ENCODE measurements around the gene LAMA3. TPM values are rescaled to one million over a fixed set of nuclear protein-coding genes. Genes with fewer than 3 reads are reported as not detected.

Gene LAMA3
- total RNA-seq, 1 experiment from 2014 or later: 34.6 TPM

DNA sequence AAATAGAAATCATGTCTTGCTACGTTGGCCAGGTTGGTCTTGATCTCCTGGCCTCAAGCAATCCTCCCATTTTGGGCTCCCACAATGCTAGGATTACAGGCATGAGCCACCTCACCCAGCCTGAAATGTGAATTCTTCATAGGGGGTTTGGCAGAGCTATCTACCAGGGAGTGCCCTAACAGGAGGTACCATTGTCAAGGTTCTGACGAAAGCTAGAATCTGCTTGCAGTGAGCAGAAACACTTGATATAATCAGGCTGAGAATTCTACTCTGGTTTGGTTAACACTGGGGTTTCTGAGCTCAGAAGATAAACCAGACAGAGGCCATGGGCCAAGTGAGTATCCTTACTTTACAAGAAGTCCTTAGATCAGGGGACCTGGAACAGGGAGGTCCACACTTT is 7.2 kb upstream of the LAMA3 start:
- Histone ChIP-seq H3K4me3 (ENCODE audit: low read depth, low read length) (no peak overlapping the region), H3K36me3 (ENCODE audit: control insufficient read depth, insufficient read depth, low read length) (no peaks in the 10 kb centered on the region), H3K9me3 (no peaks in the 10 kb centered on the region), H3K27me3 (replicated peaks; ENCODE audit: control insufficient read depth, insufficient read depth, low read length) (no peaks in the 10 kb centered on the region), H3K4me1 (peaks cover 6% of the 10 kb centered on the region; the same call in 1 of the 2 replicates)
- ChIA-PET POLR2A (no interaction called here), CTCF (no interaction called here)
- Mint-ChIP-seq H3K27me3 (ENCODE audit: insufficient read depth, unreplicated experiment) (no peaks in the 10 kb centered on the region), H3K4me3 (ENCODE audit: unreplicated experiment) (no peak overlapping the region), H3K9me3 (ENCODE audit: unreplicated experiment) (no peaks in the 10 kb centered on the region), H3K36me3 (ENCODE audit: insufficient read depth, unreplicated experiment) (no peaks in the 10 kb centered on the region), H3K27ac (ENCODE audit: unreplicated experiment) (no peak overlapping the region), H3K4me1 (ENCODE audit: low read depth, unreplicated experiment) (no peaks in the 10 kb centered on the region)
- TF ChIP-seq, protein P1, sequence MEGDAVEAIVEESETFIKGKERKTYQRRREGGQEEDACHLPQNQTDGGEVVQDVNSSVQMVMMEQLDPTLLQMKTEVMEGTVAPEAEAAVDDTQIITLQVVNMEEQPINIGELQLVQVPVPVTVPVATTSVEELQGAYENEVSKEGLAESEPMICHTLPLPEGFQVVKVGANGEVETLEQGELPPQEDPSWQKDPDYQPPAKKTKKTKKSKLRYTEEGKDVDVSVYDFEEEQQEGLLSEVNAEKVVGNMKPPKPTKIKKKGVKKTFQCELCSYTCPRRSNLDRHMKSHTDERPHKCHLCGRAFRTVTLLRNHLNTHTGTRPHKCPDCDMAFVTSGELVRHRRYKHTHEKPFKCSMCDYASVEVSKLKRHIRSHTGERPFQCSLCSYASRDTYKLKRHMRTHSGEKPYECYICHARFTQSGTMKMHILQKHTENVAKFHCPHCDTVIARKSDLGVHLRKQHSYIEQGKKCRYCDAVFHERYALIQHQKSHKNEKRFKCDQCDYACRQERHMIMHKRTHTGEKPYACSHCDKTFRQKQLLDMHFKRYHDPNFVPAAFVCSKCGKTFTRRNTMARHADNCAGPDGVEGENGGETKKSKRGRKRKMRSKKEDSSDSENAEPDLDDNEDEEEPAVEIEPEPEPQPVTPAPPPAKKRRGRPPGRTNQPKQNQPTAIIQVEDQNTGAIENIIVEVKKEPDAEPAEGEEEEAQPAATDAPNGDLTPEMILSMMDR (IDR thresholded peaks at IDR 0.05; ENCODE audit: insufficient read depth in 1 of 2, low read depth in 1 of 2, low read length in 1 of 2, severe bottlenecking in 1 of 2, unreplicated experiment in 1 of 2): no peak
- BruUV-seq (replicated peaks): no TSS peak
- intact Hi-C loops (cut with micrococcal nuclease; ENCODE audit: unreplicated experiment): loop anchor here (5.0 kb wide), 1 partner anchor 55 kb away; no protein-coding TSS in a partner anchor
- DNase-seq: no peak

DNA sequence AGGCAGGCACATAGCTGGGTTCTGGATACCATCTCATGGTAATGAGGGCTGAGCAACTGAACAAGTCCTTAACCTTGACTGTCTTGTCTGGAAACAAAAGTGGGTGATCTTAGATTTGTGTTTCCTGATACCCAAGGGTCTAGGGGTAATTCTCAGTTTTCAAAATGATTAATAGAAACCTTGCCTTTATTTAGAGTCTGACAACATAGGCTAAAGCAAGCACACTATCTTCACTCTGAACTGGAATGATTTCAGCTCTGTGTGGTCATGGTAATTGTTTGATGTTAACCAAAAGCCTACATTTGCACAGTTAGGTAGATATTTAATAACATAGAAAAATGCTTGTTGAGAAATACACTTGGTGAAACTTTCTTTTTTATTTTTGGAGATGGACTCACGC is 6.8 kb upstream of the LAMA3 start:
- Histone ChIP-seq H3K4me3 (ENCODE audit: low read depth, low read length) (no peak overlapping the region), H3K27me3 (replicated peaks; ENCODE audit: control insufficient read depth, insufficient read depth, low read length) (no peaks in the 10 kb centered on the region), H3K4me1 (peaks cover 6% of the 10 kb centered on the region; the same call in 1 of the 2 replicates), H3K9me3 (no peaks in the 10 kb centered on the region), H3K36me3 (ENCODE audit: control insufficient read depth, insufficient read depth, low read length) (no peaks in the 10 kb centered on the region)
- TF ChIP-seq, protein P1 (IDR thresholded peaks at IDR 0.05; ENCODE audit: insufficient read depth in 1 of 2, low read depth in 1 of 2, low read length in 1 of 2, severe bottlenecking in 1 of 2, unreplicated experiment in 1 of 2): no peak
- Mint-ChIP-seq H3K36me3 (ENCODE audit: insufficient read depth, unreplicated experiment) (no peaks in the 10 kb centered on the region), H3K4me1 (ENCODE audit: low read depth, unreplicated experiment) (no peaks in the 10 kb centered on the region), H3K27ac (ENCODE audit: unreplicated experiment) (no peak overlapping the region), H3K27me3 (ENCODE audit: insufficient read depth, unreplicated experiment) (no peaks in the 10 kb centered on the region), H3K4me3 (ENCODE audit: unreplicated experiment) (no peak overlapping the region), H3K9me3 (ENCODE audit: unreplicated experiment) (no peaks in the 10 kb centered on the region)
- BruUV-seq (replicated peaks): no TSS peak
- DNase-seq: no peak
- ChIA-PET POLR2A (no interaction called here), CTCF (no interaction called here)
- intact Hi-C loops (cut with micrococcal nuclease; ENCODE audit: unreplicated experiment): loop anchor here (5.0 kb wide), 1 partner anchor 55 kb away; no protein-coding TSS in a partner anchor

GRCh38 chr18:23683155-23683554 is 6.1 kb upstream of the LAMA3 start:
- no TSS peak for BruUV-seq (replicated peaks)
- Mint-ChIP-seq H3K36me3 (ENCODE audit: insufficient read depth, unreplicated experiment) (no peaks in the 10 kb centered on the region), H3K4me1 (ENCODE audit: low read depth, unreplicated experiment) (no peaks in the 10 kb centered on the region), H3K4me3 (ENCODE audit: unreplicated experiment) (no peak overlapping the region), H3K9me3 (ENCODE audit: unreplicated experiment) (no peaks in the 10 kb centered on the region), H3K27ac (ENCODE audit: unreplicated experiment) (no peak overlapping the region), H3K27me3 (ENCODE audit: insufficient read depth, unreplicated experiment) (no peaks in the 10 kb centered on the region)
- DNase-seq: no peak
- intact Hi-C loops (cut with micrococcal nuclease; ENCODE audit: unreplicated experiment): loop anchor here (5.0 kb wide), 1 partner anchor 56 kb away; no protein-coding TSS in a partner anchor
- no peaks in the 10 kb centered on the region for H3K36me3 ChIP-seq (ENCODE audit: control insufficient read depth, insufficient read depth, low read length)
- ChIA-PET CTCF (no interaction called here), POLR2A (no interaction called here)
- H3K9me3 ChIP-seq: no peaks in the 10 kb centered on the region
- H3K27me3 ChIP-seq (replicated peaks; ENCODE audit: control insufficient read depth, insufficient read depth, low read length): no peaks in the 10 kb centered on the region
- H3K4me1 ChIP-seq: peaks cover 6% of the 10 kb centered on the region; the same call in 1 of the 2 replicates
- TF ChIP-seq, protein P1 (IDR thresholded peaks at IDR 0.05; ENCODE audit: insufficient read depth in 1 of 2, low read depth in 1 of 2, low read length in 1 of 2, severe bottlenecking in 1 of 2, unreplicated experiment in 1 of 2): no peak
- no peak overlapping the region for H3K4me3 ChIP-seq (ENCODE audit: low read depth, low read length)
